A549 (cell line): ENCODE results near the gene HCN4. TPM values are rescaled to one million over a fixed set of nuclear protein-coding genes. Genes with fewer than 3 reads are reported as not detected.

Experiments
- polyA plus RNA-seq, 4 experiments: library from polyadenylated mRNA; depleted of rRNA in 3 of 4; stranded (reverse); fragments of >200 nt; fragmentation: RNase III in 1 of 4; extraction: RNeasy Plus Mini Kit Qiagen cat#74134 plus additional on column Dnase treatment in 1 of 4; gene quantifications; 2 replicates in 3 of 4; 3 replicates in 1 of 4; pipeline ENCODE4 v1.2.3, GENCODE V29; 2011 to 2017

HCN4 gene
- polyA plus RNA-seq, 2 of the 4 experiments (the other 2 are of a cell fraction): 0.03 to 0.09 TPM

Other genes starting within 250 kb of the HCN4 start
- not detected in 2 replicates for gene REC114, start 74.2 kb upstream of the HCN4 start, polyA plus RNA-seq (2011; rRNA removed)
- gene REC114, start 74.2 kb upstream of the HCN4 start, polyA plus RNA-seq (2017; fragmentation: RNase III; extraction: RNeasy Plus Mini Kit Qiagen cat#74134 plus additional on column Dnase treatment): not detected in 3 replicates